GM12892 (cell line): ENCODE results near the gene LAP3.

Experiments used
- POLR2A ChIP-seq: IDR thresholded peaks from 2 replicates; pipeline ENCODE4 v1.6.1; 2011; ENCODE audit warnings: low read depth, low read length, control low read depth
- TAF1 ChIP-seq: IDR thresholded peaks from 2 replicates; pipeline ENCODE4 v1.6.1; 2011; ENCODE audit warnings: low read depth, mild to moderate bottlenecking, control low read depth, low read length, borderline replicate concordance

GRCh38 chr4:17535242-17535641 is 41.8 kb upstream of the LAP3 start:
- TF ChIP-seq POLR2A (no peak), TAF1 (no peak)
